Measurements from ENCODE around the gene NTM.

The NTM gene

GRCh38 chr11:131606811-131607335 lies 236.5 kb downstream of the NTM start:
- DNase-seq (ENCODE audit: low read depth) = no peak
- no peak for TF ChIP-seq CTCF (IDR thresholded peaks at IDR 0.05; ENCODE audit: control insufficient read depth, extremely low read depth, insufficient read depth)

GRCh38 chr11:131609337-131609736 lies 238.9 kb downstream of the NTM start:
- no peak for DNase-seq (ENCODE audit: low read depth)
- no peak overlapping the region for H3K4me3 ChIP-seq (ENCODE audit: low read depth, low read length)
- TF ChIP-seq CTCF (IDR thresholded peaks at IDR 0.05; ENCODE audit: control insufficient read depth, extremely low read depth, insufficient read depth) = no peak

More at GRCh38 chr11:131606811-131607335, 236.5 kb downstream of the NTM start:
- no peak overlapping the region for H3K4me3 ChIP-seq (ENCODE audit: low read depth, low read length)

- no peak for TF ChIP-seq CTCF (IDR thresholded peaks at IDR 0.05; ENCODE audit: control insufficient read depth, extremely low read depth, insufficient read depth)
- DNase-seq (ENCODE audit: low read depth) = no peak
- no peak overlapping the region for H3K4me3 ChIP-seq (ENCODE audit: low read depth, low read length)
These were observed 239.5 kb downstream of the NTM start for GRCh38 chr11:131609921-131610320.

GRCh38 chr11:131611322-131611721 lies 240.9 kb downstream of the NTM start:
- TF ChIP-seq CTCF (IDR thresholded peaks at IDR 0.05; ENCODE audit: control insufficient read depth, extremely low read depth, insufficient read depth) = no peak
- DNase-seq (ENCODE audit: low read depth) = no peak
- H3K4me3 ChIP-seq (ENCODE audit: low read depth, low read length) = no peak overlapping the region

- no peak for TF ChIP-seq CTCF (IDR thresholded peaks at IDR 0.05; ENCODE audit: control insufficient read depth, extremely low read depth, insufficient read depth)
- H3K4me3 ChIP-seq (ENCODE audit: low read depth, low read length) = no peak overlapping the region
- DNase-seq (ENCODE audit: low read depth) = no peak
These were observed 242.1 kb downstream of the NTM start for GRCh38 chr11:131612533-131612932.

- no peak for TF ChIP-seq CTCF (IDR thresholded peaks at IDR 0.05; ENCODE audit: control insufficient read depth, extremely low read depth, insufficient read depth)
- H3K4me3 ChIP-seq (ENCODE audit: low read depth, low read length) = no peak overlapping the region
- no peak for DNase-seq (ENCODE audit: low read depth)
These were observed 244.2 kb downstream of the NTM start for GRCh38 chr11:131614631-131615030.

- no peak for TF ChIP-seq CTCF (IDR thresholded peaks at IDR 0.05; ENCODE audit: control insufficient read depth, extremely low read depth, insufficient read depth)
- no peak for DNase-seq (ENCODE audit: low read depth)
- H3K4me3 ChIP-seq (ENCODE audit: low read depth, low read length) = no peak overlapping the region
These were observed 245.2 kb downstream of the NTM start for GRCh38 chr11:131615611-131616010.
